ENCODE results near the gene NPHP3. TPM values are rescaled to one million over a fixed set of nuclear protein-coding genes. Genes with fewer than 3 reads are reported as not detected.

Gene NPHP3
- total and polyA plus RNA-seq, 4 donors, result 3.0 to 19.7 (median 6.3) TPM

- Histone ChIP-seq H3K9ac (ENCODE audit: low read depth in 1 of 2, low read length in 2 of 2) (no peak overlapping the region), H3K27ac (ENCODE audit: low read depth in 1 of 2, low read length in 2 of 2) (no peak overlapping the region), H3K9me3 (ENCODE audit: control insufficient read depth in 4 of 4, low read length in 3 of 4) (no peaks in the 10 kb centered on the region), H3K27me3 (ENCODE audit: control insufficient read depth in 4 of 4, insufficient read depth in 4 of 4, low read length in 3 of 4) (no peaks in the 10 kb centered on the region), H3K4me1 (ENCODE audit: control insufficient read depth in 4 of 4, insufficient read depth in 4 of 4, low read length in 3 of 4) (no peaks in the 10 kb centered on the region), H3K36me3 (ENCODE audit: control insufficient read depth in 4 of 4, insufficient read depth in 3 of 4, low read depth in 1 of 4, low read length in 3 of 4) (no peaks in the 10 kb centered on the region), H3K4me3 (ENCODE audit: low read depth in 1 of 3, low read length in 3 of 3) (no peak overlapping the region)
- DNase-seq (ENCODE audit: low spot score), result no peak
- no peak for TF ChIP-seq JUND (IDR thresholded peaks at IDR 0.05)
- TF ChIP-seq NR2F2 (IDR thresholded peaks at IDR 0.05), result no peak
- no peak for TF ChIP-seq ATF3 (IDR thresholded peaks at IDR 0.05)
- no peak for TF ChIP-seq RAD21 (IDR thresholded peaks at IDR 0.05)
- no peak for TF ChIP-seq TAF1 (conservative IDR thresholded peaks at IDR 0.05)
- TF ChIP-seq FOXA2 (IDR thresholded peaks at IDR 0.05), result no peak
- no peak for TF ChIP-seq HNF4A (conservative IDR thresholded peaks at IDR 0.05)
- no peak for TF ChIP-seq YY1 (IDR thresholded peaks at IDR 0.05)
- no peak for TF ChIP-seq GABPA (IDR thresholded peaks at IDR 0.05 in 1 of 2, conservative IDR thresholded peaks at IDR 0.05 in 1 of 2)
- no peak for TF ChIP-seq MAX (IDR thresholded peaks at IDR 0.05)
- no peak for TF ChIP-seq EGR1 (IDR thresholded peaks at IDR 0.05; ENCODE audit: low read depth in 2 of 2)
Measured at GRCh38 chr3:132735589-132735988, 13.4 kb upstream of the NPHP3 start.

GRCh38 chr3:132730891-132731580 is 8.8 kb upstream of the NPHP3 start:
- Histone ChIP-seq H3K27me3 (ENCODE audit: control insufficient read depth in 4 of 4, insufficient read depth in 4 of 4, low read length in 3 of 4) (no peaks in the 10 kb centered on the region), H3K4me1 (ENCODE audit: control insufficient read depth in 4 of 4, insufficient read depth in 4 of 4, low read length in 3 of 4) (no peaks in the 10 kb centered on the region), H3K36me3 (ENCODE audit: control insufficient read depth in 4 of 4, insufficient read depth in 3 of 4, low read depth in 1 of 4, low read length in 3 of 4) (no peaks in the 10 kb centered on the region), H3K9ac (ENCODE audit: low read depth in 1 of 2, low read length in 2 of 2) (no peak overlapping the region), H3K4me3 (ENCODE audit: low read depth in 1 of 3, low read length in 3 of 3) (no peak overlapping the region), H3K9me3 (ENCODE audit: control insufficient read depth in 4 of 4, low read length in 3 of 4) (no peaks in the 10 kb centered on the region), H3K27ac (ENCODE audit: low read depth in 1 of 2, low read length in 2 of 2) (no peak overlapping the region)
- DNase-seq (ENCODE audit: low spot score), result no peak
- WGBS, result 14% methylated on average over 2 of the region's 2 CpGs
- no peak for TF ChIP-seq RXRA (IDR thresholded peaks at IDR 0.05)
- TF ChIP-seq CTCF (IDR thresholded peaks at IDR 0.05; ENCODE audit: low read depth, low read length, missing input control), result peak; percentile 31
- TF ChIP-seq RAD21 (IDR thresholded peaks at IDR 0.05), result peak; percentile 76 to 80

- DNase-seq (ENCODE audit: low spot score), result no peak
- 13% methylated on average over 2 of the region's 2 CpGs for WGBS
Measured at GRCh38 chr3:132726341-132726823, 4.2 kb upstream of the NPHP3 start.

More at GRCh38 chr3:132726341-132726823, 4.2 kb upstream of the NPHP3 start:
- H3K9ac ChIP-seq (ENCODE audit: low read depth in 1 of 2, low read length in 2 of 2), result no peak overlapping the region
- TF ChIP-seq HNF4G (IDR thresholded peaks at IDR 0.05) (no peak), FOXA2 (IDR thresholded peaks at IDR 0.05) (no peak), RAD21 (IDR thresholded peaks at IDR 0.05) (peak; percentile 81 to 83), GABPA (IDR thresholded peaks at IDR 0.05 in 1 of 2, conservative IDR thresholded peaks at IDR 0.05 in 1 of 2) (no peak), CTCF (IDR thresholded peaks at IDR 0.05; ENCODE audit: low read depth, low read length, missing input control) (peak; percentile 78), SP1 (IDR thresholded peaks at IDR 0.05) (no peak), JUND (IDR thresholded peaks at IDR 0.05) (no peak), YY1 (IDR thresholded peaks at IDR 0.05) (no peak), ATF3 (IDR thresholded peaks at IDR 0.05) (no peak), HNF4A (conservative IDR thresholded peaks at IDR 0.05) (no peak), NR2F2 (IDR thresholded peaks at IDR 0.05) (no peak)
- no peak overlapping the region for H3K27ac ChIP-seq (ENCODE audit: low read depth in 1 of 2, low read length in 2 of 2)
- H3K36me3 ChIP-seq (ENCODE audit: control insufficient read depth in 4 of 4, insufficient read depth in 3 of 4, low read depth in 1 of 4, low read length in 3 of 4), result no peaks in the 10 kb centered on the region
- H3K4me3 ChIP-seq (ENCODE audit: low read depth in 1 of 3, low read length in 3 of 3), result no peak overlapping the region
- peaks cover under 1 to 10% (median 5%) of the 10 kb centered on the region in 4 donors for H3K4me1 ChIP-seq (ENCODE audit: control insufficient read depth in 4 of 4, insufficient read depth in 4 of 4, low read length in 3 of 4)
- H3K27me3 ChIP-seq (ENCODE audit: control insufficient read depth in 4 of 4, insufficient read depth in 4 of 4, low read length in 3 of 4), result no peaks in the 10 kb centered on the region
- no peaks in the 10 kb centered on the region for H3K9me3 ChIP-seq (ENCODE audit: control insufficient read depth in 4 of 4, low read length in 3 of 4)

Data from liver (tissue), 9 donors.